GM06990 (cell line): ENCODE measurements around the gene PLXNA4.

Source experiments
- DNase-seq: peaks from one replicate; pipeline ENCODE4 v3.0.0-alpha.2; 2011; ENCODE audit not compliant: insufficient read length; ENCODE audit errors: extremely low read depth
- H3K27me3 ChIP-seq: replicated peaks from 2 replicates; pipeline ENCODE4 v1.6.0; 2011; ENCODE audit warnings: low read length; ENCODE audit not compliant: control insufficient read depth, insufficient read depth
- H3K36me3 ChIP-seq: 2 replicates; pipeline ENCODE4 v1.5.1; 2011; ENCODE audit warnings: low read length; ENCODE audit not compliant: control insufficient read depth, insufficient read depth
- H3K4me3 ChIP-seq: replicated peaks from 2 replicates; pipeline ENCODE4 v1.5.1; 2011; ENCODE audit warnings: low read depth, mild to moderate bottlenecking, control low read depth, low read length
- TF ChIP-seq, protein P1 (sequence below): IDR thresholded peaks from 2 replicates; pipeline ENCODE4 v1.5.1; 2011; ENCODE audit warnings: low read length, control low read depth, mild to moderate bottlenecking, inconsistent platforms; ENCODE audit not compliant: insufficient read depth, poor library complexity, severe bottlenecking

The PLXNA4 gene

DNA sequence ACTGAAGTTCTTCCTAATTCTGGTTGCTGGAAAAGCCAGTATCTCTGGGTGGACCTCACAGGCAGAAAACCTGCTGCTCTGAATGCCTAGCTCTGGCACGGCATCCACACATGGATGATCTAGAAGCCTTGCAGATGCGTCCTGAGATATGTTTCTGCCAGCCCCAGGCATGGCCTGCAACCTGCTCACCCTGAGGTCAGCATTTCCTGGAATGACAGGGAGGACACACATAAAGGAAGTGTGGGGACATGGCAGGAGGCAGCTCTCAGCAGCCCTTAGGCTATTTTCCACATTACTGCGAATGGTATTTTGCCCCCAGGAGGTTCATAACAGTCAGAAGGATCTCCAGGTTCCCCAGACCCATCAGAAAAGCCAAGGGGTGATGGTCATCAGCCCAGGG is 23.2 kb downstream of the PLXNA4 start:
- Histone ChIP-seq H3K36me3 (no peaks in the 10 kb centered on the region), H3K27me3 (peaks cover 1% of the 10 kb centered on the region; the same call in 1 of the 2 replicates), H3K4me3 (no peak overlapping the region)
- TF ChIP-seq, protein P1, sequence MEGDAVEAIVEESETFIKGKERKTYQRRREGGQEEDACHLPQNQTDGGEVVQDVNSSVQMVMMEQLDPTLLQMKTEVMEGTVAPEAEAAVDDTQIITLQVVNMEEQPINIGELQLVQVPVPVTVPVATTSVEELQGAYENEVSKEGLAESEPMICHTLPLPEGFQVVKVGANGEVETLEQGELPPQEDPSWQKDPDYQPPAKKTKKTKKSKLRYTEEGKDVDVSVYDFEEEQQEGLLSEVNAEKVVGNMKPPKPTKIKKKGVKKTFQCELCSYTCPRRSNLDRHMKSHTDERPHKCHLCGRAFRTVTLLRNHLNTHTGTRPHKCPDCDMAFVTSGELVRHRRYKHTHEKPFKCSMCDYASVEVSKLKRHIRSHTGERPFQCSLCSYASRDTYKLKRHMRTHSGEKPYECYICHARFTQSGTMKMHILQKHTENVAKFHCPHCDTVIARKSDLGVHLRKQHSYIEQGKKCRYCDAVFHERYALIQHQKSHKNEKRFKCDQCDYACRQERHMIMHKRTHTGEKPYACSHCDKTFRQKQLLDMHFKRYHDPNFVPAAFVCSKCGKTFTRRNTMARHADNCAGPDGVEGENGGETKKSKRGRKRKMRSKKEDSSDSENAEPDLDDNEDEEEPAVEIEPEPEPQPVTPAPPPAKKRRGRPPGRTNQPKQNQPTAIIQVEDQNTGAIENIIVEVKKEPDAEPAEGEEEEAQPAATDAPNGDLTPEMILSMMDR, result no peak
- DNase-seq, result no peak

DNA sequence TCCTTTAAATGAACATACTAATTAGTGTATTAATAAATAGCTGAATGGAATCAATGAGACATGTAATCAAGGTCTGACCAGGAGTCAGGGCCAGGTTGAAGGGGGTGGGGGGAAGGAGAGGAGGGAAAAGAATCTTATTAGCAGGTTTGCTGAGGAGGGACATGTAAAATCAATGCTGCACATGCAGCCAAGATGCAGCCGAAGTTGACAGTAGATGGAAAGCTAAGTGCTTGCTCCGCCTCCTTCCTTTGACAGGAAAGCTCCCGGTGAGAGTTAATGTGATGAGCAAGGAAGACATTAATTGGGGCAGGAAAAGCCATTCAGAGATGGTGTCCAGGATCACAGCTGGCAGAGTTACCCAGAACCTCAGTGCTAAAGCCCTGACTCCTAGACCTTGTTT is 24.4 kb downstream of the PLXNA4 start:
- H3K27me3 ChIP-seq, result peaks cover 1% of the 10 kb centered on the region; the same call in 1 of the 2 replicates
- no peak overlapping the region for H3K4me3 ChIP-seq
- no peak for DNase-seq
- TF ChIP-seq, protein P1, result no peak
- no peaks in the 10 kb centered on the region for H3K36me3 ChIP-seq

DNA sequence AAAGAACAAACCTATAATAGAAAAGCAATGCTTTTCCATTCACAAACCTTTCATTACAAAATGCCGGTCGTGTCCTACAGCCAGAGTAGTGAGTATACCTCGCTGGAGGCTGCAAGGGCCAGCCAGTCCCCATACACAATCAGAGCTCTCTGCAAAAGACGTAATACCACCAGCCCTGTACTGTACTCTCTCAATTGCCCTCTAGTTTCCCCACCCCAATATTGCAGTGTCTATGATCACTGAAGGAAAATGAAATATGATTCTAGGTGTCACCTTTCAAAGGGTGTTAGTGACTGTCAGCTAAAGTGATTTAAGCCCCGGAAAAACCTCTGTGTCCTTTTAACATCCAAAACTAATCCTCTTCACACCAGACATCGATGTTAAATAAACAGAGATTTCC is 24.8 kb downstream of the PLXNA4 start:
- TF ChIP-seq, protein P1, result no peak
- H3K36me3 ChIP-seq, result no peaks in the 10 kb centered on the region
- no peak overlapping the region for H3K4me3 ChIP-seq
- H3K27me3 ChIP-seq, result peaks cover 1% of the 10 kb centered on the region
- DNase-seq, result no peak

DNA sequence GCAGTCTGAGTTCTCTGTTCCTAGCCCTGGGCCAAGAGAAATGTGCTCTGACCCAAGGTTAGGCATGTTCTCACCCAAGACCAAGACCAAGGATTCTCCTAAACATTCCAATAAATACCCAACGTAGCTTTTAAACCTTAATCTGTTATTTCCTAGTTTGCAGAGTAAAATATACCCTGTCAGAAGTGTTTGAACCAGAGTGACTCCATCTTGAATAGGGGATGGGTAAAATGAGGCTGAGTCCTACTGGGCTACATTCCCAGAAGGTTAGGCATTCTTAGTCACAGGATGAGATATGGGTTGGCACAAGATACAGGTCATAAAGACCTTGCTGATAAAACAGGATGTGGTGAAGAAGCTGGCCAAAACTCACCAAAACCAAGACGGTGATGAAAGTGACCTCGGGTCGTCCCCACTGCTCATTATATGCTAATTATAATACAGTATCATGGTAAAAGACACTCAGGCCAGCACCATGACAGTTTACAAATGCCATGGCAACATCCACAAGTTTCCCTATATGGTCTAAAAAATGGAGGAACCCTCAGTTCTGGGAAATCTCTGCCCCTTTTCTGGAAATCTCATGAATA is 27.7 kb downstream of the PLXNA4 start:
- H3K36me3 ChIP-seq, result no peaks in the 10 kb centered on the region
- H3K27me3 ChIP-seq, result peaks cover 2% of the 10 kb centered on the region
- no peak overlapping the region for H3K4me3 ChIP-seq
- no peak for DNase-seq
- TF ChIP-seq, protein P1, result no peak

DNA sequence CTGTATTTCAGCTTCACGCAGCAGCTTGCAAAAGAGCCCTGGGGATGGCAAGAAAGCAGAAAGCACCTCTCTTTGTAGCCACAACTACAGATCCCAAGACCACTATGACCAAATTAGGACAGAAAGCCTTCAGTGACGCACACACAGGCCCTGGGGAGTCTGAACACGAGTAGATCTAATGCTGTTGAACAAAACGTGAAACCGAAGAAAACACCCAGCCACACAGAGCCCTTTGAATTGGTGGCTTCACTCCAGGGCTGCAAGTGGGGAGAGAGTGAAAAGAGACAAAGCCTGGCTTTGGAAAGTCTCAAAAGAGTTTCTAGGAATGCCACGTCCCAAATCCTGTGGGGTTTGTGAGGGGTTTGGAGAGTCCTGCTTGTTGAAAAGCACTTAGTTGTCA is 28.4 kb downstream of the PLXNA4 start:
- Histone ChIP-seq H3K27me3 (peaks cover 2% of the 10 kb centered on the region), H3K4me3 (no peak overlapping the region), H3K36me3 (no peaks in the 10 kb centered on the region)
- DNase-seq, result no peak
- TF ChIP-seq, protein P1, result no peak
